T1000 (cell line): ENCODE measurements around the gene AUTS2.
"Not testable (repeated sequence)": the region's sequence is repeated elsewhere in the genome, so short reads cannot be mapped to it uniquely, and the experiment has no call there.

Experiments
- DNase-seq: peaks from one replicate; lab custom pipeline; 2025; ENCODE audit warnings: mixed read lengths; lab: John Stamatoyannopoulos, UW

The AUTS2 gene

GRCh38 chr7:70578131-70578530 lies 979.9 kb downstream of the AUTS2 start:
- DNase-seq, result no peak

- no peak for DNase-seq
These were observed 981.3 kb downstream of the AUTS2 start for GRCh38 chr7:70579397-70580097.

- no peak for DNase-seq
These were observed 981.9 kb downstream of the AUTS2 start for GRCh38 chr7:70580161-70580560.

GRCh38 chr7:70582927-70583895 lies 984.9 kb downstream of the AUTS2 start:
- DNase-seq, result no peak

- no peak for DNase-seq
These were observed 985.9 kb downstream of the AUTS2 start for GRCh38 chr7:70583965-70584883.

GRCh38 chr7:70585071-70585470 lies 986.8 kb downstream of the AUTS2 start:
- no peak for DNase-seq

GRCh38 chr7:70586822-70587221 lies 988.5 kb downstream of the AUTS2 start:
- no peak for DNase-seq

GRCh38 chr7:70587739-70588138 lies 989.5 kb downstream of the AUTS2 start:
- no peak for DNase-seq

GRCh38 chr7:70588191-70588921 lies 990.1 kb downstream of the AUTS2 start:
- no peak for DNase-seq

GRCh38 chr7:70589010-70589409 lies 990.7 kb downstream of the AUTS2 start:
- DNase-seq, result no peak

- no peak for DNase-seq
These were observed 991.3 kb downstream of the AUTS2 start for GRCh38 chr7:70589590-70589989.

GRCh38 chr7:70590126-70590854 lies 992.0 kb downstream of the AUTS2 start:
- no peak for DNase-seq

- DNase-seq, result no peak
These were observed 993.4 kb downstream of the AUTS2 start for GRCh38 chr7:70591643-70592042.

GRCh38 chr7:70592171-70592570 lies 993.9 kb downstream of the AUTS2 start:
- DNase-seq, result no peak

- DNase-seq, result no peak
These were observed 995.9 kb downstream of the AUTS2 start for GRCh38 chr7:70594170-70594569.

GRCh38 chr7:70594885-70595284 lies 996.6 kb downstream of the AUTS2 start:
- DNase-seq, result not testable (repeated sequence)

- no peak for DNase-seq
These were observed 997.1 kb downstream of the AUTS2 start for GRCh38 chr7:70595370-70595754.

- no peak for DNase-seq
These were observed 997.7 kb downstream of the AUTS2 start for GRCh38 chr7:70595755-70596597.

- DNase-seq, result no peak
These were observed 998.3 kb downstream of the AUTS2 start for GRCh38 chr7:70596598-70596913.

- DNase-seq, result no peak
These were observed 998.8 kb downstream of the AUTS2 start for GRCh38 chr7:70597066-70597465.
